HG02884 (cell line): ENCODE measurements around the gene PCAT6.
"Not testable (repeated sequence)": the region's sequence is repeated elsewhere in the genome, so short reads cannot be mapped to it uniquely, and the experiment has no call there.

Experiments
- ATAC-seq: cut with Tn5 transposase; IDR thresholded peaks from one replicate; pipeline ENCODE4 v1.9.1; 2021; ENCODE audit warnings: mild to moderate bottlenecking, moderate library complexity; ENCODE audit not compliant: unreplicated experiment

PCAT6 gene

DNA sequence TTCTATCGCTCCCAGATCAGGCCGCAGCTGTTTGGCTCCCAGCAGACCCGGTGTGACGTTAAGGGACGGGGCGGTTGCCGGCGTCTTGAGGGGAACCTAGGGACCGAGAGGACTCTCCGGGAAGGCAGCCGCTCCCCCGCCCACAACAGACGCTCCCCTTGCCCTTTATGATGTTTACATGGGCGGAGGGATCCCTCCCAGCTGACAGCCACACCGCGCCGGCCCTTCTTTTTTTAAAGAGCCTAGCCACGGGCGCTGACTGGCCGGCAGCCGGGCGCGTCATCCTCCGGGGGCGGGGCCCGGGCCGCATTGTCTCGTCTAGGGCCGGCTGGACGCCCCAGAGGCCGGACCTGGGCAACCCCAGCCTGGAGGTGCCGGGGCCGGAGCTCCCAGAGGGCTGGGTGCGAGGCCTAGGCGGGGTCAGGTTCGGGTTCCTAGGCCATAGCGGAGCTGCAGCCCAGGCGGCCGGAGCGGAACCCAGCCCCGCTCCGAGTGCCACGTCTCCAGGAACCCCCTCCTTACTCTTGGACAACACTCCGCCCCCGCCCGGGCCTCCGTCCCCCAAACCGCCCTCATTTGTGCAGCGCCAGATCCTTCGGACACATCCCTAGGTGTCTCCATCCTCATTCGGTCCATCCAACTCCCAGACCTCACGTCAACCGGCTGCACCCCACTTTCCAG is at the start of gene PCAT6:
Gene PCAT6, plus strand, starts transcription at position 340 of the 681 bp plus-strand sequence.
- peak; percentile 72 for ATAC-seq

GRCh38 chr1:202762019-202762418 is 48.7 kb upstream of the PCAT6 start:
- ATAC-seq, result no peak

DNA sequence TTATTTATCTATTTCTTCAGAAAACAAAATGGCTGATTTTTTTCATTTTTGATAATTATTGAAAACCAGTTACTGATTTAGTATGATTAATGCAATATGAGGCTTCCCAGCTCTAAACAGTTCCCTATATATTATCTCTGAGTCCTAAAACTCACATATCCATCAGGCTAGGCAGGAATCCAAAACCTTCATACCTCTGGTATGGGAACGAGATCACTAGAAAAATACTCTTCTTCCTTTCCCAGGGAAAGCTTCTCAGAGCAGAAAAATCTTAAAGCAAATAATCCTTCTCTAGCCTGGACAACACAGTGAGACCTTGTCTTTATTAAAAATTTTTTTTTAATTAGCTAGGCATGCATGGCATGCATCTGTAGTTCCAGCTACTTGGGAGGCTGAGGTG is 45.0 kb upstream of the PCAT6 start:
- ATAC-seq, result no peak

DNA sequence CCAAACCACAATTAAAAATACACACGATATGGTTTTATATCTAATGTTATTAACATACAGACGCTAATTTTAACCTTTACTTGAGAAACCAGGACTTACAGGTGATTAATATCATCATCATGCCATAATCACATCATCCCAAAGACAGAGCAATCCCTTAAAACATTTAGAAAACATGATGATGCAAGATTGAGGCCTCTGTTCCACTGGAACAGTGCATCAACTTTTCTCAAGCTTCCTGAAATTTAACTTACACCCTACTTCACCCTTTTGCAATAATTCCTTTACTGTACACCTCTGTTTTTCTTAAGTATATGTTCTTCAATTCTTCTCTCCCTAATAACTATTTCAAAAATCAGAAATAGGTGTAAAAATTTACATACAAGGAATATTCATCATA is 40.6 kb upstream of the PCAT6 start:
- ATAC-seq, result no peak

DNA sequence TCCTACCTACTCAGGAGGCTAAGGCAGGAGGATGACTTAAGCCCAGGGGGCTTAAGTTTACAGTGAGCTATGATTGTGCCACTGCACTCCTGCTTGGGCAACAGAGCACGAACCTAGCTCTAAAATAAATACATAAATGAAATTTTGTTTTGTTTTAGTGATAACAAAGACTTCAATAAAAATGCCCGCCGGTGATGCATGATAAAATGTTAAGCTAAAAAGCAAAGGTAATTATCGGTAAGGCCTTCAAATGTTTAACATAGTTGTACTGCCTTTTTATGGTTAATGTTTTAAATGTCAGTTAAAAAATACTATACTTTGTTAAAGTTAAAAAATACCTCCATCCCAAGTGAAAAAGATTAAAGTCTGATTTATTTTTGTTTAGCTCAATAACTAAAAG is 29.6 kb upstream of the PCAT6 start:
- ATAC-seq, result no peak

DNA sequence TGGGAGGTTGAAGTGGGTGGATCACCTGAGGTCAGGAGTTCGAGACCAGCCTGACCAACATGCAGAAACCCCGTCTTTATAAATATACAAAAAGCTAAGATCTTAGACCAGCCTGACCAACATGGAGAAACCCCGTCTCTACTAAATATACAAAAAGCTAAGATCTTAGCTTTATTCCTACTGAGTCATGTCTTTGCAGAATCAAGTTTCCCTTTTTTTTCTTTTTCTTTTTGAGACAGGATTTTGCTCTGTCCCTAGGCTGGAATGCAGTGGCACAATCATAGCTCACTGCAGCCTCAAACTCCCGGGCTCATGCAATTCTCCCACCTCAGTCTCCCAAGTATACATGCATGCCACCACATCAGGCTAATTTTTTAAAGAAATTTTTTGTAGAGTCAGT is 23.9 kb upstream of the PCAT6 start:
- no peak for ATAC-seq

- no peak for ATAC-seq
Observed at GRCh38 chr1:202788800-202789199, 22.0 kb upstream of the PCAT6 start.

- ATAC-seq, result no peak
Observed at GRCh38 chr1:202791077-202791747, 19.5 kb upstream of the PCAT6 start.

DNA sequence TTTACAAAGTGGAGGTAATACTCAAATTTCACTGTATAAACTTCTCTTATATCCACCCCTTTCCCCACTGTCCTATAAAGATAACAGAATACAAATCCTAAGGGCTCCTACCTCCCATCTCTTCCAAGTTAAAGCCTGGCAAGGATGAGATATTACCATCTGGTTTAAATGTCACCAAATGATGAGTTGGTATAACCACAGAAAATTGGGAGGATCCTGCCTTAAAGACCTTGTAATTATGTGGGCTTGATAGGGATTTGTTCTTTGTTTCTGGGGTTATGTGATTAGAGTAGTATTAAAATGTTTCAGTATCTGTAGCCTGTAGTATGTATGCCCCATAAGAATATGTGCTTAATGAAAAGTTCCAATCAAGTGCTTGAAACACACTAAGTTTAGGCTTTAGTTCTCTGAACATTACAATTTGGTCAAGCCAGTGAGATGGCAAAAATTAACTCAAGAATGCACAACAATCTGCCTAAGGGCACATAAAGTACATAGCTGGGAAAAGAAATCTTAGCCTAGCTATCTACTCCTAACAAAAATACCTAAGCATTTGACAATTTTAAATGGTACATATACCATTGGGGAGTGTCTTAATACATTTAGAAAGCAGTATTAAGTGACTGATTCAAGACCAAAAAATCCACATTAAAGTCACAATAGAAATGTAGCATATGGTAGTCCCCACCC is 16.6 kb upstream of the PCAT6 start:
- no peak for ATAC-seq

- ATAC-seq, result not testable (repeated sequence)
Observed at GRCh38 chr1:202794931-202795330, 15.8 kb upstream of the PCAT6 start.

- no peak for ATAC-seq
Observed at GRCh38 chr1:202796670-202797069, 14.1 kb upstream of the PCAT6 start.

DNA sequence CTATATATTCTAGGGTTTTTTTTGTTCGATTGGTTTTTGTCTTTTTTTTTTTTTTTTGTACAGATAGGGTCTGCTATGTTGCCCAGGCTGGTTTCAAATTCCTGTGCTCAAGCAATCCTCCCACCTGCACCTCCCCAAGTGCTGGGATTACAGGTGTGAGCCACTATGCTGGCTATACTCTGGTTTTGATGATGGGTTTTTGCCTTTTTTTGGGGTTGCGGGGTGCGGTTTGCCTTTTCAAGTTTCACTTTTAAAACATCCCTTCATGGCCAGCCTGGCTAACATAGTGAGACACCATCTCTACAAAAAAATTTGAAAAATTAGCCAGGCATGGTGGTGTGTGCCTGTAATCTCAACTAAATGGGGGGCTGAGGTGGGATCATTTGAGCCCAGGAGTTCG is 12.5 kb upstream of the PCAT6 start:
- no peak for ATAC-seq

GRCh38 chr1:202798792-202799331 is 11.9 kb upstream of the PCAT6 start:
- no peak for ATAC-seq

- ATAC-seq, result no peak
Observed at GRCh38 chr1:202800742-202801141, 10.0 kb upstream of the PCAT6 start.

- ATAC-seq, result no peak
Observed at GRCh38 chr1:202801175-202801574, 9.6 kb upstream of the PCAT6 start.

GRCh38 chr1:202802034-202802433 is 8.7 kb upstream of the PCAT6 start:
- no peak for ATAC-seq

DNA sequence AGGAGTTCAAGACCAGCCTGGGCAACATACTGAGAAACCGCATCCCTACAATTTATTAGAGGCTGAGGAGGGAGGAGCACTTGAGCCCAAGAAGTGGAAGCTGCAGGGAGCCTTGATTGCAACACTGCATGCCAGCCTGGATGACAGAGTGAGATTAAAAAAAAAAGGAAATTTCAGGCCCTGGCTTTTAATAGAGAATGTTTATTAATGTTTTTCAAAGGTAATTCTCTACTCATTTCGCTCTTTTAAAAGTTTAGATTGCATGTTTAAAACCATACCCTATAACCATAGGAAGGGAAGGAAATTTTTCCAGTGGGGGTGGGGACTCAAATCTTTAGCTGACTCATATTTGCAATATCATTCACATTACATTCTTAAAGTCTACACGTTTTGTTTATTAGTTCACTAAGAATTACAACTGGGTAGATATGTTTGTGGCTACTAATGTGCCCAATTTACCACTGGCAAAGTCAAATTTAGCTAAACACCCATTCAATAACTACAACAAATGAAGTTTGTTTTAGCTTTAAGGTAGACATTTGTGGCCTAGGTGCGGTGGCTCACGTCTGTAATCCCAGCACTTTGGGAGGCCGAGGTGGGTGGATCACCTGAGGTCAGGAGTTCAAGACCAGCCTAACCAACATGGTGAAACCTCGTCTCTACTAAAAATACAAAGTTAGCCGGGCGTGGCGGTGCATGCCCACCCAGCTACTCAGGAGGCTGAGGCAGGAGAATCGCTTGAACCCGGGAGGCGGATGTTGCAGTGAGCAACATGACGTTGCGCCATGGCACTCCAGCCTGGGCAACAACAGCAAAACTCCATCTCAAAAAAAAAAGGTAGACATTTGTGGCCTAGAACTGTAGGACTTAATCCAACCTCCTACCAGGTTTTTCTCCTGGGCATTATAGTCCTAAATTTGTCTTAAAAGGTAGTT is 7.5 kb upstream of the PCAT6 start:
- no peak for ATAC-seq

GRCh38 chr1:202804126-202804525 is 6.6 kb upstream of the PCAT6 start:
- ATAC-seq, result no peak

DNA sequence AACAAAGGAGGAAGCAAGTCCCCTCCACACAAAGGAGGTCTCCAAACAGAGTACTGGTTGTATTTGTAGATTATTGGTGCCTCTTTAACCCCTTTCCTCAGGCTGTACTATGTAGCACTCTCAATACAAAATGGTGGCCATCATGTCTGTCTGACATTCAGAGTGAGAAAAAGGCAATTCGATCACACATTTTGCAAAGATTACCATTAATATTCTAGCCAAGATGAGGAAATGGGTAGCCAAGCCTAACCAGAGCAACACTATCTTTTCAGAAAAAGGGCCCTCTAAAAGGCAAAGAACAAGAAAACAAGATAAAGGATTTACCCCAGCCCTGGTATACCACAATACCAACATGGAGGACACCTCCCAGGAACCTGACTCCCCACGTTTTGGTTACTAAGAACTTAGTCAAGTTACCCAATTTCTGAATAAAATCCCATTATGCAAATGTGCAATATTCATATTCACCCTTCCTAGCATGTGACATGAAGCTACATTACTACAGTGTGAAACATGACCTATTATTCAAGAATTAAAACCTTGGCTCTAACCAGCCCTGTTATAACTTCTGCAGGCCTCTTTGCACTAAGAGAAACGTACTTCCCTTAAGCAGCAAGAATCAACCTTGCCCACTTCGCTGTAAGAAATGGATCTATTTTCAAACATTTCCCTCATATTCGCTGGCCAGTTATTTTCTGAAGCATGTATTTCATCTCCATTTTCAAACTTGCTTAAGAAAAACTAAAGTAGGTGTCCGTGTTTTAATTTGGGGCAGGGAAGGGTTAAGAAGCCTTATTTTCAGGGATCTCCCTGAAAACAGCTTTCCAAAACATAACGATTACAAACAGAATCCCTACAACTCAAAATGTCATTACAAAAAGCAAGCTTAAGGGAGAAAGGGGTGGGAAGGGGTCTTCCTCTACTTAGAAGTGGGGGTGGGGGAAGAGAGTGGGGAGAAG is 4.6 kb upstream of the PCAT6 start:
- no peak for ATAC-seq
